ENCODE results near the gene BTF3.

DNA sequence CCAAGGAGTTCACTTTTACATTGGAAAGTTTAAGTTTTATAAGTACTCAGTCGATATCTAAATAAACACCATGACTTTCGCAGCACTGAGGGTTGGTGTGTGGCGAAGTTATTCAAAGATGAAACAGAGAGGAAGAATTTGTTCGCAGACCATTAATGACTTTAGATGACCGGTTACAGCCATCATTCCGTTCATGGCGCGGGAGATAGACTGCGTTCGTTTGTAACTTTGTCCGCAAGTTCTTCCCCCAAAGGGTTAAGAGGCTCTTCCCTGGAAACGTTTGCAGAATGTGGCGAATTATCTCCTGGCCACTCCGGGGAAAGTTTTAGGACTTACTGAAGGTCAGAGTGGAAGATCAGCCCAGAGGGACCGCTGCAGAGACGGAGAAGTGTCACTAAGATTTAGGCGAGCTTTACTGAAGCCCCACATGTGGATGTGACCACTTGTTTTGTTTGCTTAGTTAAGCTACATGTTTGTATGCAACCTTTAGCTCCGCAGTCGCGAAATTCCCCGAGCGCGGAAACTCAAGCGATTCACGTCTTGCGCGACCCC is 47.5 kb upstream of the BTF3 start:
- TF ChIP-seq, protein P1, sequence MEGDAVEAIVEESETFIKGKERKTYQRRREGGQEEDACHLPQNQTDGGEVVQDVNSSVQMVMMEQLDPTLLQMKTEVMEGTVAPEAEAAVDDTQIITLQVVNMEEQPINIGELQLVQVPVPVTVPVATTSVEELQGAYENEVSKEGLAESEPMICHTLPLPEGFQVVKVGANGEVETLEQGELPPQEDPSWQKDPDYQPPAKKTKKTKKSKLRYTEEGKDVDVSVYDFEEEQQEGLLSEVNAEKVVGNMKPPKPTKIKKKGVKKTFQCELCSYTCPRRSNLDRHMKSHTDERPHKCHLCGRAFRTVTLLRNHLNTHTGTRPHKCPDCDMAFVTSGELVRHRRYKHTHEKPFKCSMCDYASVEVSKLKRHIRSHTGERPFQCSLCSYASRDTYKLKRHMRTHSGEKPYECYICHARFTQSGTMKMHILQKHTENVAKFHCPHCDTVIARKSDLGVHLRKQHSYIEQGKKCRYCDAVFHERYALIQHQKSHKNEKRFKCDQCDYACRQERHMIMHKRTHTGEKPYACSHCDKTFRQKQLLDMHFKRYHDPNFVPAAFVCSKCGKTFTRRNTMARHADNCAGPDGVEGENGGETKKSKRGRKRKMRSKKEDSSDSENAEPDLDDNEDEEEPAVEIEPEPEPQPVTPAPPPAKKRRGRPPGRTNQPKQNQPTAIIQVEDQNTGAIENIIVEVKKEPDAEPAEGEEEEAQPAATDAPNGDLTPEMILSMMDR (IDR thresholded peaks at IDR 0.05; ENCODE audit: low read length): no peak
- TF ChIP-seq EZH2phosphoT487 (IDR thresholded peaks at IDR 0.05; ENCODE audit: low read length): no peak
- TF ChIP-seq EZH2 (optimal IDR thresholded peaks at IDR 0.05; ENCODE audit: low read depth, low read length): no peak
